NT2/D1 (cell line): ENCODE data around the gene CDH13.

Experiments
- YY1 ChIP-seq: IDR thresholded peaks from 2 replicates; pipeline ENCODE4 v1.6.1; 2011; ENCODE audit not compliant: insufficient read length, insufficient read depth
- ZNF274 ChIP-seq: IDR thresholded peaks from 2 replicates; pipeline ENCODE4 v1.6.1; 2011; ENCODE audit warnings: mild to moderate bottlenecking, low read depth, low read length

- TF ChIP-seq YY1 (no peak), ZNF274 (no peak)
Observed at GRCh38 chr16:83682116-83682867, 1055.5 kb downstream of the CDH13 start.
